HepG2 (cell line): ENCODE data around the gene NAIF1.

Experiments used
- JUNB ChIP-seq: sonication (generic); formaldehyde crosslinking; IDR thresholded peaks from 2 replicates; pipeline ENCODE4 v1.8.0; 2022; ENCODE audit warnings: missing genetic modification reagents, mild to moderate bottlenecking, borderline replicate concordance
- KAT2B ChIP-seq: fragments of 150-350 bp; IDR thresholded peaks from 2 replicates; pipeline ENCODE4 v1.6.1; 2014; ENCODE audit warnings: low read depth, low read length, borderline replicate concordance
- MAX ChIP-seq: IDR thresholded peaks from 2 replicates; pipeline ENCODE4 v1.6.1; 2012; ENCODE audit warnings: inconsistent platforms
- MEF2D ChIP-seq: sonication (generic); formaldehyde crosslinking; IDR thresholded peaks from 2 replicates; pipeline ENCODE4 v1.5.1; 2020; ENCODE audit warnings: mild to moderate bottlenecking, missing genetic modification reagents
- RBAK ChIP-seq: sonication (generic); formaldehyde crosslinking; IDR thresholded peaks from 2 replicates; pipeline ENCODE4 v1.5.1; 2020; ENCODE audit warnings: mild to moderate bottlenecking, missing genetic modification reagents
- SIN3B ChIP-seq: fragments of 150-350 bp; IDR thresholded peaks from 2 replicates; pipeline ENCODE4 v1.6.1; 2014; ENCODE audit warnings: low read length
- ZFX ChIP-seq: sonication (generic); formaldehyde crosslinking; IDR thresholded peaks from 2 replicates; pipeline ENCODE4 v1.4.0; 2020; ENCODE audit warnings: mild to moderate bottlenecking, low read depth, missing genetic modification reagents, moderate library complexity
- ZNF124 ChIP-seq: sonication (generic); formaldehyde crosslinking; IDR thresholded peaks from 2 replicates; pipeline ENCODE4 v1.4.0; 2020; ENCODE audit warnings: missing genetic modification reagents
- ZNF326 ChIP-seq: sonication (generic); formaldehyde crosslinking; IDR thresholded peaks from 2 replicates; pipeline ENCODE4 v1.4.0; 2020; ENCODE audit warnings: missing genetic modification reagents, borderline replicate concordance

- TF ChIP-seq ZNF124 (CRISPR knock-in tag): no peak
- TF ChIP-seq MEF2D (CRISPR knock-in tag): no peak
- TF ChIP-seq ZFX (CRISPR knock-in tag): no peak
- no peak for TF ChIP-seq JUNB (CRISPR knock-in tag)
- no peak for TF ChIP-seq KAT2B
- TF ChIP-seq ZNF326: no peak
- TF ChIP-seq SIN3B: no peak
- no peak for TF ChIP-seq RBAK
- TF ChIP-seq MAX: no peak
Measured at GRCh38 chr9:128021098-128021497, 46.0 kb downstream of the NAIF1 start.
